ENCODE results near the gene CFAP99. TPM values are rescaled to one million over a fixed set of nuclear protein-coding genes. Genes with fewer than 3 reads are reported as not detected.
A peak's percentile ranks its signal among the peaks of the same experiment; 100 is the strongest.

The CFAP99 gene
- total RNA-seq, 2 donors from 2014 or later: not detected

DNA sequence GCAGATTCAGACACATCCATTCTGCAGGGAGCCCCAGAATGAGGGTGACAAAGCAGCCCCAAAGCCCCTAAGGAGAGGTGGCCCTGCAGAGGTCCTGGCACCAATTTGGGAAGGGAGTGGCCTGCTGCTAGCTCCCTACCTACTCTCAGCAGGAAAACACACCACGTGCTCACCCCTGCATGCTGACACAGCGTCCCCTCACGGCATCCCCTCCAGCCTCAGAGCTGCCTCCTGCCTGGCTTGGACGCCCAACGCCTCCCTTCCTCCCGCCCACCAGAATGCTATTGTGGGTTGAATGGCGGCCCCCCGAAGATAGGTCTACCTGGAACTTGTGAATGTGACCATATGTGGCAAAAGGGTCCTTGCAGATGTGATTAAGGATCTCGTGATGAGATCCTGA, 29.1 kb upstream of the CFAP99 start:
- intact Hi-C loops (cut with DNase I): no loop called here
- ATAC-seq (no peak), DNase-seq (no peak)

DNA sequence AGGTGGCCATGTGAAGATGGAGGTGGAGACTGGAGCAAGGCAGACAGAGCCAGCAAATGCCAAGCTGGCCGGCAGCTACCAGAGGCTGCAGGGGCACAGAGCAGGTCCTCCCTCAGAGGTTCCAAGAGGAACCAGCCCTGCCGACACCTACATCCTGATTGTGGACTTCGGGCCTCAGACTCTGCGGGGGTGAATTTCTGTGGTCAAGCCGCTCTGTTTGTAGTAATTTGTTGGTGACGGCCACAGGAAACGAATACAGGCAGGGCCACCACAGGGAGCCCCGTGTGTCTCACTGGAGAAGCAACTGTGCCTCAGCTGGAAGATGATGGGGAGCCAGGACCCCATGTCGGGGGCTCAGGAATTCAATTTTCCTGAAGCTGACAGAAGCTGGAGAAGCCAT, 28.6 kb upstream of the CFAP99 start:
- DNase-seq (no peak), ATAC-seq (no peak)
- intact Hi-C loops (cut with DNase I): no loop called here

- ATAC-seq: no peak
- DNase-seq: no peak
- intact Hi-C loops (cut with DNase I): no loop called here
These were observed 27.9 kb upstream of the CFAP99 start for GRCh38 chr4:2390784-2391421.

GRCh38 chr4:2393353-2394270, 25.1 kb upstream of the CFAP99 start:
- DNase-seq (no peak), ATAC-seq (peak; percentile 41 to 63)
- intact Hi-C loops (cut with DNase I): no loop called here

DNA sequence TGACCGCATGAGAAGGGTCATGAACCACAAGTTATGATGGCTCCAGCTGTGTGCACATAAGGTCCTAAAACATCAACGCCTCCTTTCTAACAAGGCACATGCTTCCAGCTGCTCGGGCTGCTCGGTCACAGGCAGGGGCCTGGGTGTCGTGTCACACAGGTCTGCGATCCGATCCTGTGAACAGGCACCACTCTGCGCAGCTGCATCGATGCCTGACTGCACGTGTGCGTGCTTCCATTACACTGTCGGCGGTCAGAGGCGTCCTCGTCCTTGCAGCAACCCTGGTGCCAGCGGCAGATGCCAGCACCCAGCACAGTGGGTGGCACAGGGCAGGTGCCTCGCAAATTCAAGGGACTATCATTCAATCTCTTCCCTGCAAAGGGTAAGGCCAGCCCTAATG, 24.2 kb upstream of the CFAP99 start:
- intact Hi-C loops (cut with DNase I): no loop called here
- ATAC-seq: no peak
- no peak for DNase-seq

DNA sequence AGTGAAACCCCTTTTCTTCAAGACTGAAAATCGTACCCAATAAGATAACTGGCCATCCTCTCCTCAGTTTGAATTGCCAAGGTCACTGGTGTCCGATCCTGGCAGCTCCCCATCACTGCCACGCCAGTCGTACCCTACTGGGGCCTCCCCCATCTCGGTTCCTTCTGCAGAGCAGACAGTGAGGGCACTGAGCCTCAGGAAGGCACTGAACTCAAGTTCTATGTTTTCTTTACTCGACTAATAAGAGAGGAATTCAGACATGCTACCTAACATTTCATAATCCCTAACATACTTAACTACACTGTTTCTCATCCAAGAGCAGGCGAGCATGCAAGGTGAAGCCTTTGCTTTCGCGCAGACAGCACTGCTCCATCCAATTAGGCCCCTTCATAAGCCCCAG, 23.7 kb upstream of the CFAP99 start:
- DNase-seq: no peak
- no peak for ATAC-seq
- intact Hi-C loops (cut with DNase I): no loop called here

- ATAC-seq: no peak
- intact Hi-C loops (cut with DNase I): no loop called here
- DNase-seq: no peak
These were observed 23.2 kb upstream of the CFAP99 start for GRCh38 chr4:2395584-2395983.

DNA sequence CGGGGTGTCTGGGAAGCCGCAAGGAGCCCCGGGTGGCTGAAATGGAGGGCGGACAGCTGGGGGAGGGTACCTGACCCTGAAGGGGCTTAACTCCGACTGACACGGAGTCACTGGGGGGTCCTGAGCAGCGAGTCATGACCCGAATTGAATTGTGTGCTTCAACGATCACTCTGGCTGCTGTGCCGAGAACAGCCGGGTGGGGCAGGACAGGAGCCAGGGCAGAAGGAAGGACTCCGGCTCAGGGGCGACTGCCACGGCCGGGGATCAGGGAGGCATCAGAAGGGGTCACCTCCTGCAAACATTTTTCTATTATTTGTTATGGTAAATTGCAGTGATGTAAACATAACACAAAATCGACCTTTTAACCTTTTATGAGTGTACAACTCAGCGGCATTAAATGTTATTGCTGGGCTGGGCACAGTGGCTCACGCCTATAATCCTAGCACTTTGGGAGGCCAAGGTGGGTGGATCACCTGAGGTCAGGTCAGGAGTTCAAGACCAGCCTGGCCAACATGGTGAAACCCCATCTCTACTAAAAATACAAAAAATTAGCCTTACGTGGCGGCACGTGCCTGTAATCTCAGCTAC, 21.9 kb upstream of the CFAP99 start:
- no peak for ATAC-seq
- intact Hi-C loops (cut with DNase I): no loop called here
- no peak for DNase-seq

- no peak for ATAC-seq
- intact Hi-C loops (cut with DNase I): no loop called here
- no peak for DNase-seq
These were observed 21.0 kb upstream of the CFAP99 start for GRCh38 chr4:2397596-2398379.

GRCh38 chr4:2399216-2399615, 19.5 kb upstream of the CFAP99 start:
- no peak for ATAC-seq
- intact Hi-C loops (cut with DNase I): no loop called here
- no peak for DNase-seq

DNA sequence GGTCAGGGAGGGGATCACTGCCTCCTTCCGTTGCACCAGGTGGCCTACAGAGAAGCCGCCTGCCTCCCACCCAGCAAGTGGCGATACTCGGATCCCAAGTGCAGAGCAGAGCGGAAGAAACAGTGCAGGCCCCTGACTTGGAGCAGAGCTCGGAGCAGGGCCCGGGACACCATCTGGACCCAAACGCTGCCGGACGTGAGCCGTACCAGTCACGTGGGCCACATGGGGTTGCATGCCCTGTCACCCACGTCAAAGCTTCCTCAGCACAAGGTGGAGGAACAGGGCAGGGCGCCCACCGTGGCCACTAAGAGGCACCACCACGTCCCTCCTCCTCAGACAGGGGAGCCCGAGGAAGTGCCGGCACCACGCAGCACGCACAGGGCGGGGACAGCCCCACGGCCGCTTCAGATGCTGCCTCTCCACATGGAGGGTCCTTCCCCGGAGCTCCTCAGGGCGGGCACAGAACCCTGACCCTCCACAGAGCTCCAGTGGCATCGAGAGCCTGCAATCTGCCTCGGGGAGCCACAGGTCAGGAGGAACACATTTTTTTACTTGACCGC, 19.0 kb upstream of the CFAP99 start:
- ATAC-seq: no peak
- DNase-seq: no peak

GRCh38 chr4:2400841-2401609, 17.7 kb upstream of the CFAP99 start:
- no peak for DNase-seq
- ATAC-seq: no peak
- intact Hi-C loops (cut with DNase I): no loop called here

More for the DNA sequence above, 19.0 kb upstream of the CFAP99 start:
- intact Hi-C loops (cut with DNase I): no loop called here

- intact Hi-C loops (cut with DNase I): no loop called here
- DNase-seq (no peak), ATAC-seq (no peak)
These were observed 17.2 kb upstream of the CFAP99 start for GRCh38 chr4:2401610-2401983.

DNA sequence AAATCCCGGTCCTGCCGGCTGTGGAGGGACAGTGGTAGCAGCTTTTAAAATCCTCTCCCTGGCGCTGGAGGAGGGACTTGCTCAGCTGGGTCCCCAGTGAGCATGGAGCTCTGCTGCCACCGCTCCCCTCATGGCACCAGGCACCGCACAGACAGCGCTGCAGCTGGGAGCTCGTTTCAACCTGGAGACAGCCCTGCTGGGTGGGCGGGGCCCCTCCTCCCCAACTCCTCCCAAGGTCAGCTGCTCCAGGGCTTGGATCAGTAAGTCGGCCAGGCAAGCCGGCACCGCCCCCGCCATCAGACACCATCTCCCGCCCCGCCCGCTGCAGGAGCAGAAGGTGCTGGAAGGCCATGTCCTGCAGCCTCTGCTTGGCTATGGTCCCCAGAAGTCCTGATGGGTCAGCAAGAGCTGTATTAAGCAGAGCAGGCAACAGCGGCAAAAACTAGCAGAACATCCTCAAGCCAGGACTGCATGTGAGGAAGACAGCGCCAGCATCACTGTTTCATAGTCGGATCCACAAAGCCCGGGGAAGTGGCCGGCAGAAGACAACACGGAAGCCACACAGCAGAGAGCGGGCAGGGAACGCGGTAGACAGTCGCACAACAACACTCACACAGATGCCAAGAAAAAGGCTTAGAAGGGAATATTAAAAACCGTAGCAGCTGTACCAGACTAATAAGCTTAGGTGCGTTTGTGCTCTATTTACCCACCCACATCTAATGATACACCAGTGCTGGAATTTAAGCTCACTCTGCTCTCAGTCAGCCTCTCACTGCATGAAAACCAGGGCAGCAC, 16.5 kb upstream of the CFAP99 start:
- intact Hi-C loops (cut with DNase I): no loop called here
- peak; percentile 86 to 90 for ATAC-seq
- DNase-seq: peak; percentile 71

DNA sequence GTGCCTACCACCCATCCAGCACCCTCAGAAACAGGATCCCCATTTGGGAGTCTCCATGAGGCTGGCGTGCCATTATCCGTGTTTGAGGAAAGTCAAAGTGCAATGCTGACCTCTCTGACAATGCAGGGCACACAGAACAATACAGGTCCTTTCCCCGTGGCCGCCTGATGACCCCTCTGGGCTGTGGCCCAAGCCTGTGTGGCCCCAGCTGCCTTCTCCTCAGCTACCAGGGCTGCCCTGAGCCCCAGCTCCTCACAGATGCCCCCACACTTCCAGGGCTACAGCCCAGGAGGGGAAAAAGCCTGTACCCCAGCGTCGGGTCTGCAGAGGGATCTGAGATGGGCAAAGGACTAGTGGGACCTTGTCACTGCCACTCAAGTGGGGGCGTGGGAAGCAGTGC, 15.8 kb upstream of the CFAP99 start:
- ATAC-seq: peak in 1 of 2 donors; percentile 6
- intact Hi-C loops (cut with DNase I): no loop called here

GRCh38 chr4:2406406-2406805, 12.3 kb upstream of the CFAP99 start:
- DNase-seq (no peak), ATAC-seq (no peak)
- intact Hi-C loops (cut with DNase I): no loop called here

More for the DNA sequence above, 15.8 kb upstream of the CFAP99 start:
- DNase-seq: no peak

- ATAC-seq: no peak
- intact Hi-C loops (cut with DNase I): no loop called here
- DNase-seq: no peak
These were observed 11.8 kb upstream of the CFAP99 start for GRCh38 chr4:2406920-2407319.

GRCh38 chr4:2407991-2408342, 10.8 kb upstream of the CFAP99 start:
- intact Hi-C loops (cut with DNase I): no loop called here
- DNase-seq: no peak
- ATAC-seq: no peak

Data from left cardiac atrium (tissue), 4 donors.